CD14-positive monocyte (primary cell): ENCODE data around the gene RSRC1. TPM values are rescaled to one million over a fixed set of nuclear protein-coding genes. Genes with fewer than 3 reads are reported as not detected.

Experiments used
- DNase-seq, 3 donors: peaks; one replicate each; pipeline ENCODE4 v3.0.0-alpha.2; 2011 to 2022
- H2AFZ ChIP-seq: 2 replicates; pipeline ENCODE4 v1.6.0; 2012; ENCODE audit warnings: mild to moderate bottlenecking, low read depth, low read length, inconsistent platforms; ENCODE audit not compliant: insufficient read depth, poor library complexity, severe bottlenecking
- H3K27ac ChIP-seq, 2 donors: 1 replicate in 1 of 2; 2 replicates in 1 of 2; pipeline ENCODE4 v1.5.1; 2012 to 2013; ENCODE audit warnings: low read length in 2 of 2, control low read depth in 1 of 2, inconsistent platforms in 1 of 2, low read depth in 1 of 2, mild to moderate bottlenecking in 1 of 2
- H3K27me3 ChIP-seq, 2 donors: one replicate each; pipeline versions ENCODE4 v1.6.0 to v1.6.1; 2011 to 2013; ENCODE audit warnings: low read length in 2 of 2; ENCODE audit not compliant: control insufficient read depth in 2 of 2, insufficient read depth in 2 of 2
- H3K36me3 ChIP-seq, 2 donors: replicated peaks in 1 of 2; 1 replicate in 1 of 2; 2 replicates in 1 of 2; pipeline versions ENCODE4 v1.5.1 to v1.6.1; 2012 to 2013; ENCODE audit warnings: low read length in 2 of 2, control low read depth in 1 of 2, inconsistent platforms in 1 of 2, mild to moderate bottlenecking in 1 of 2; ENCODE audit not compliant: insufficient read depth in 2 of 2, control insufficient read depth in 1 of 2
- H3K4me1 ChIP-seq, 2 donors: 1 replicate in 1 of 2; 2 replicates in 1 of 2; pipeline versions ENCODE4 v1.5.1 to v1.6.1; 2012 to 2013; ENCODE audit warnings: low read length in 2 of 2, control low read depth in 1 of 2, inconsistent platforms in 1 of 2, mild to moderate bottlenecking in 1 of 2, moderate library complexity in 1 of 2; ENCODE audit not compliant: insufficient read depth in 2 of 2, control insufficient read depth in 1 of 2
- H3K4me2 ChIP-seq: replicated peaks from 2 replicates; pipeline ENCODE3; 2012; ENCODE audit warnings: low read length, moderate library complexity, mild to moderate bottlenecking; ENCODE audit not compliant: poor library complexity, severe bottlenecking; ENCODE audit errors: extremely low read depth
- H3K4me3 ChIP-seq, 3 experiments: fragments of 200-600 bp in 1 of 3; sonication (generic) in 1 of 3; replicated peaks in 1 of 3; 1 replicate in 2 of 3; 2 replicates in 1 of 3; pipeline ENCODE4 v1.5.1; 2011 to 2013; ENCODE audit warnings: low read length in 3 of 3, mild to moderate bottlenecking in 3 of 3, control low read depth in 2 of 3, low read depth in 2 of 3, inconsistent platforms in 1 of 3, moderate library complexity in 1 of 3
- H3K79me2 ChIP-seq: 2 replicates; pipeline ENCODE4 v1.6.0; 2012; ENCODE audit warnings: mild to moderate bottlenecking, control low read depth, inconsistent platforms, low read length, moderate library complexity; ENCODE audit not compliant: insufficient read depth
- H3K9ac ChIP-seq: 2 replicates; pipeline ENCODE4 v1.6.0; 2017; ENCODE audit warnings: low read length, mild to moderate bottlenecking; ENCODE audit not compliant: insufficient read depth, poor library complexity, severe bottlenecking
- H3K9me3 ChIP-seq, 2 donors: replicated peaks in 1 of 2; 1 replicate in 1 of 2; 2 replicates in 1 of 2; pipeline versions ENCODE4 v1.5.1 to v1.6.1; 2012 to 2013; ENCODE audit warnings: low read length in 2 of 2, control low read depth in 1 of 2; ENCODE audit not compliant: control insufficient read depth in 1 of 2, insufficient read depth in 1 of 2
- H4K20me1 ChIP-seq: 2 replicates; pipeline ENCODE4 v1.6.0; 2012; ENCODE audit warnings: mild to moderate bottlenecking, low read length, control low read depth, moderate library complexity; ENCODE audit not compliant: insufficient read depth
- H3K27ac Mint-ChIP-seq, 7 donors: one replicate each; pipeline ENCODE4 v1.8.0; 2020; ENCODE audit warnings: mild to moderate bottlenecking in 7 of 7, mixed read lengths in 7 of 7, moderate library complexity in 6 of 7, inconsistent platforms in 2 of 7
- H3K27me3 Mint-ChIP-seq, 3 donors: one replicate each; pipeline ENCODE4 v1.8.0; 2021 to 2022; ENCODE audit warnings: low read depth in 3 of 3, mild to moderate bottlenecking in 3 of 3, mixed read lengths in 3 of 3, moderate library complexity in 3 of 3, inconsistent platforms in 1 of 3
- H3K36me3 Mint-ChIP-seq, 2 donors: one replicate each; pipeline ENCODE4 v1.8.0; 2020; ENCODE audit warnings: mixed read lengths in 2 of 2, inconsistent platforms in 1 of 2, mild to moderate bottlenecking in 1 of 2
- H3K4me1 Mint-ChIP-seq: one replicate; pipeline ENCODE4 v1.8.0; 2020; ENCODE audit warnings: mild to moderate bottlenecking, mixed read lengths
- H3K4me3 Mint-ChIP-seq, 2 donors: one replicate each; pipeline ENCODE4 v1.8.0; 2020; ENCODE audit warnings: mild to moderate bottlenecking in 2 of 2, mixed read lengths in 2 of 2, moderate library complexity in 1 of 2
- H3K9me3 Mint-ChIP-seq, 7 donors: one replicate each; pipeline ENCODE4 v1.8.0; 2020 to 2022; ENCODE audit warnings: mixed read lengths in 7 of 7, mild to moderate bottlenecking in 6 of 7, moderate library complexity in 6 of 7, inconsistent platforms in 2 of 7
- CTCF ChIP-seq: fragments of 200-600 bp; IDR thresholded peaks from one replicate; pipeline ENCODE4 v1.8.0; 2022; ENCODE audit warnings: antibody characterized with exemption, mild to moderate bottlenecking
- WGBS: methylation state at CpG from one replicate; pipeline ENCODE4 v1.1.5; 2013; ENCODE audit warnings: missing lambda C conversion rate; ENCODE audit not compliant: insufficient coverage; 5-methylcytosine and 5-hydroxymethylcytosine counted together
- intact Hi-C, 2 donors: fragments of 100-400 bp; cut with micrococcal nuclease; formaldehyde crosslinking; loops; one replicate each; pipeline versions ENCODE4 v1.15.0 to v1.15.1; 2023
- polyA plus RNA-seq, 3 donors: library from polyadenylated mRNA; depleted of rRNA in 1 of 3; unstranded in 2 of 3; stranded (reverse) in 1 of 3; fragments of 300-500 nt in 2 of 3; fragments of >200 nt in 1 of 3; fragmentation: Illumina TruSeq in 2 of 3; gene quantifications; 1 replicate in 2 of 3; 2 replicates in 1 of 3; pipeline ENCODE4 v1.2.3, GENCODE V29; 2012 to 2021

Gene RSRC1
- polyA plus RNA-seq, 3 donors = 6.6 to 31.7 (median 15.1) TPM

- Histone ChIP-seq H3K27me3 (no peaks in the 10 kb centered on the region), H3K36me3 (no peaks in the 10 kb centered on the region), H3K27ac (no peak overlapping the region), H3K4me1 (no peaks in the 10 kb centered on the region), H3K9ac (no peak overlapping the region), H4K20me1 (no peaks in the 10 kb centered on the region), H3K9me3 (peaks cover 0 to 5% of the 10 kb centered on the region in 2 donors), H3K79me2 (no peaks in the 10 kb centered on the region), H3K4me2 (no peak overlapping the region), H2AFZ (no peak overlapping the region), H3K4me3 (no peak overlapping the region)
- intact Hi-C loops = no loop called here
- Mint-ChIP-seq H3K36me3 (peaks cover 1 to 10% of the 10 kb centered on the region in 2 donors), H3K27me3 (peaks cover 0 to 2% (median 1%) of the 10 kb centered on the region in 3 donors), H3K27ac (no peak overlapping the region), H3K4me3 (no peak overlapping the region), H3K4me1 (no peaks in the 10 kb centered on the region), H3K9me3 (peaks cover 2 to 15% (median 11%) of the 10 kb centered on the region in 7 donors)
- no peak for TF ChIP-seq CTCF
- WGBS = 100% methylated on average over 1 of the region's 1 CpG
- DNase-seq = no peak
These were observed 71.2 kb downstream of the RSRC1 start for GRCh38 chr3:158181096-158181495.

GRCh38 chr3:158185711-158186110 is 75.8 kb downstream of the RSRC1 start:
- Histone ChIP-seq H3K4me2 (no peak overlapping the region), H4K20me1 (no peaks in the 10 kb centered on the region), H3K4me3 (no peak overlapping the region), H3K9ac (no peak overlapping the region), H3K4me1 (no peaks in the 10 kb centered on the region), H2AFZ (no peak overlapping the region), H3K36me3 (peaks cover 0 to 4% of the 10 kb centered on the region in 2 donors), H3K27ac (no peak overlapping the region), H3K9me3 (no peaks in the 10 kb centered on the region), H3K27me3 (no peaks in the 10 kb centered on the region), H3K79me2 (no peaks in the 10 kb centered on the region)
- WGBS = no CpG with 5 or more reads among the region's 1 CpG
- Mint-ChIP-seq H3K27me3 (no peaks in the 10 kb centered on the region), H3K27ac (no peak overlapping the region), H3K4me1 (no peaks in the 10 kb centered on the region), H3K4me3 (no peak overlapping the region), H3K9me3 (peaks cover 0 to 3% (median under 1%) of the 10 kb centered on the region in 7 donors), H3K36me3 (peaks cover 7 to 16% of the 10 kb centered on the region in 2 donors)
- no peak for DNase-seq
- TF ChIP-seq CTCF = no peak
- intact Hi-C loops = no loop called here
